ENCODE results near the gene MYO1D. TPM values are rescaled to one million over a fixed set of nuclear protein-coding genes. Genes with fewer than 3 reads are reported as not detected.
"Not testable (repeated sequence)": the region's sequence is repeated elsewhere in the genome, so short reads cannot be mapped to it uniquely, and the experiment has no call there.

The MYO1D gene
- total and polyA plus RNA-seq, 2 donors (not counting 3 experiments of a cell fraction or from before 2014, with no cell fraction given) = 37.8 to 85.5 TPM

DNA sequence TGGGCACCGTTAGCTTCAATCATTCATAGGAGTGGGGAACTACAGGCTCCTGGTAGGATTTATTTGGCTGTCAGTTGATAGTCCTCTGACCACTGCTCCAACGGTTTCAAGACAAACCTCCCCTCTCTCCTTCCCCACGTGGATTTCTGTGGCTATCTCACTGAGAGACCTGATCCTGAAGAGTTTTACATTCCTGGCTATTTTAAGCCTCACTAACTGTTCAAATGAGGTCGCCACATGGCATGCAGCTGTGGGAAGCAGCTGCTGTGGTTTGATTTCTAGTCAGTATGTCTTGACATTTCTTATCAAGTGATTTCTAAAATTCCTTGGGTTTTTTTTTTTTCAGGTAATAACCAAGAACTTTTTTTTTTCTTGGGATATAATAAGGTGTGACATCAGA is 351.8 kb downstream of the MYO1D start:
- Histone ChIP-seq H2AFZ (ENCODE audit: low read depth, low read length) (no peak overlapping the region), H3K9ac (replicated peaks; ENCODE audit: extremely low read depth, insufficient read depth, low read length) (no peak overlapping the region), H3K36me3 (ENCODE audit: control insufficient read depth in 2 of 2, extremely low read depth in 1 of 2, insufficient read depth in 2 of 2, low read length in 2 of 2) (no peaks in the 10 kb centered on the region), H3K4me2 (ENCODE audit: insufficient read depth, low read length) (no peak overlapping the region), H3K9me3 (replicated peaks; ENCODE audit: control insufficient read depth, insufficient read depth, low read length) (no peaks in the 10 kb centered on the region), H3K9me1 (replicated peaks; ENCODE audit: control insufficient read depth, extremely low read depth, insufficient read depth, low read length) (no peaks in the 10 kb centered on the region), H4K20me1 (replicated peaks; ENCODE audit: control insufficient read depth, extremely low read depth, insufficient read depth, low read length) (no peaks in the 10 kb centered on the region), H3K4me3 (replicated peaks in 1 of 3; ENCODE audit: insufficient read depth in 1 of 3, low read depth in 1 of 3, low read length in 3 of 3) (no peak overlapping the region), H3K27me3 (ENCODE audit: control insufficient read depth in 2 of 2, insufficient read depth in 2 of 2, low read length in 2 of 2) (no peaks in the 10 kb centered on the region), H3K27ac (ENCODE audit: insufficient read depth, low read depth, low read length) (no peak overlapping the region), H3K79me2 (ENCODE audit: control insufficient read depth, insufficient read depth, low read length) (no peaks in the 10 kb centered on the region), H3K4me1 (ENCODE audit: control insufficient read depth, extremely low read depth, insufficient read depth, low read length) (peaks cover 8% of the 10 kb centered on the region)
- POLR2A ChIA-PET = interaction anchor here (0.7 kb wide), 1 partner anchor 480 kb away, joined by 6 read pairs; no protein-coding TSS in a partner anchor
- intact Hi-C loops (cut with micrococcal nuclease) = no loop called here
- CTCF ChIA-PET = no interaction called here
- FAIRE-seq = no peak
- dilution Hi-C loops (cut with MboI; ENCODE audit: extremely low pct_ligation_motif_present, low sequenced_read_pairs) = no loop called here
- TF ChIP-seq MYC (IDR thresholded peaks at IDR 0.05; ENCODE audit: low read depth, low read length) = no peak
- TF ChIP-seq, protein P1, sequence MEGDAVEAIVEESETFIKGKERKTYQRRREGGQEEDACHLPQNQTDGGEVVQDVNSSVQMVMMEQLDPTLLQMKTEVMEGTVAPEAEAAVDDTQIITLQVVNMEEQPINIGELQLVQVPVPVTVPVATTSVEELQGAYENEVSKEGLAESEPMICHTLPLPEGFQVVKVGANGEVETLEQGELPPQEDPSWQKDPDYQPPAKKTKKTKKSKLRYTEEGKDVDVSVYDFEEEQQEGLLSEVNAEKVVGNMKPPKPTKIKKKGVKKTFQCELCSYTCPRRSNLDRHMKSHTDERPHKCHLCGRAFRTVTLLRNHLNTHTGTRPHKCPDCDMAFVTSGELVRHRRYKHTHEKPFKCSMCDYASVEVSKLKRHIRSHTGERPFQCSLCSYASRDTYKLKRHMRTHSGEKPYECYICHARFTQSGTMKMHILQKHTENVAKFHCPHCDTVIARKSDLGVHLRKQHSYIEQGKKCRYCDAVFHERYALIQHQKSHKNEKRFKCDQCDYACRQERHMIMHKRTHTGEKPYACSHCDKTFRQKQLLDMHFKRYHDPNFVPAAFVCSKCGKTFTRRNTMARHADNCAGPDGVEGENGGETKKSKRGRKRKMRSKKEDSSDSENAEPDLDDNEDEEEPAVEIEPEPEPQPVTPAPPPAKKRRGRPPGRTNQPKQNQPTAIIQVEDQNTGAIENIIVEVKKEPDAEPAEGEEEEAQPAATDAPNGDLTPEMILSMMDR (IDR thresholded peaks at IDR 0.05; ENCODE audit: extremely low read depth in 1 of 2, insufficient read depth in 1 of 2, low read depth in 1 of 2, low read length in 2 of 2) = no peak
- no peak for TF ChIP-seq EZH2 (IDR thresholded peaks at IDR 0.05; ENCODE audit: borderline replicate concordance, low read depth, low read length, severe bottlenecking)
- no TSS peak for BruUV-seq (replicated peaks)
- DNase-seq (ENCODE audit: low read depth, low spot score) = no peak

DNA sequence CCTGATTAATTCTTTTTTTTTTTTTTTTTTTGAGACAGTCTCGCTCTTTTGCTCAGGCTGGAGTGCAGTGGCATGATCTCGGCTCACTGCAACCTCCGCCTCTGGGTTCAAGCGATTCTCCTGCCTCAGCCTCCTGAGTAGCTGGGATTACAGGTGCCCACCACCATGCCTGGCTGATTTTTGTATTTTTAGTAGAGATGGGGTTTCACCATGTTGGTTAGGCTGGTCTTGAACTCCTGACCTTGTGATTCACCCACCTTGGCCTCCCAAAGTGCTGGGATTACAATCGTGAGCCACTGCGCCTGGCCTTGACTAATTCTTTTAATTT is 352.4 kb downstream of the MYO1D start:
- H3K9me3 ChIP-seq (replicated peaks; ENCODE audit: control insufficient read depth, insufficient read depth, low read length); H3K27ac ChIP-seq (ENCODE audit: insufficient read depth, low read depth, low read length); dilution Hi-C loops (cut with MboI; ENCODE audit: extremely low pct_ligation_motif_present, low sequenced_read_pairs); H3K27me3 ChIP-seq (ENCODE audit: control insufficient read depth in 2 of 2, insufficient read depth in 2 of 2, low read length in 2 of 2); H4K20me1 ChIP-seq (replicated peaks; ENCODE audit: control insufficient read depth, extremely low read depth, insufficient read depth, low read length); H3K4me3 ChIP-seq (replicated peaks in 1 of 3; ENCODE audit: insufficient read depth in 1 of 3, low read depth in 1 of 3, low read length in 3 of 3); H3K4me2 ChIP-seq (ENCODE audit: insufficient read depth, low read length); H3K79me2 ChIP-seq (ENCODE audit: control insufficient read depth, insufficient read depth, low read length); H3K9ac ChIP-seq (replicated peaks; ENCODE audit: extremely low read depth, insufficient read depth, low read length); H3K36me3 ChIP-seq (ENCODE audit: control insufficient read depth in 2 of 2, extremely low read depth in 1 of 2, insufficient read depth in 2 of 2, low read length in 2 of 2); intact Hi-C loops (cut with micrococcal nuclease); H2AFZ ChIP-seq (ENCODE audit: low read depth, low read length); DNase-seq (ENCODE audit: low read depth, low spot score); H3K9me1 ChIP-seq (replicated peaks; ENCODE audit: control insufficient read depth, extremely low read depth, insufficient read depth, low read length); BruUV-seq (replicated peaks); FAIRE-seq; CTCF ChIA-PET: not testable (repeated sequence)
- POLR2A ChIA-PET = interaction anchor here (0.7 kb wide), 1 partner anchor 480 kb away, joined by 6 read pairs; no protein-coding TSS in a partner anchor
- peaks cover 14% of the 10 kb centered on the region for H3K4me1 ChIP-seq (ENCODE audit: control insufficient read depth, extremely low read depth, insufficient read depth, low read length)
